CD4-positive, alpha-beta T cell treated with Interleukin-15 for 4 hours (primary cell): ENCODE data around the gene SPATA20.

ENCODE experiments used
- DNase-seq: peaks from one replicate; pipeline ENCODE4 v3.0.0-alpha.2; 2020; ENCODE audit warnings: low spot score

The SPATA20 gene

GRCh38 chr17:50602836-50603235 is 55.9 kb downstream of the SPATA20 start:
- no peak for DNase-seq

- DNase-seq, result no peak
These were observed 56.4 kb downstream of the SPATA20 start for GRCh38 chr17:50603340-50603739.

DNA sequence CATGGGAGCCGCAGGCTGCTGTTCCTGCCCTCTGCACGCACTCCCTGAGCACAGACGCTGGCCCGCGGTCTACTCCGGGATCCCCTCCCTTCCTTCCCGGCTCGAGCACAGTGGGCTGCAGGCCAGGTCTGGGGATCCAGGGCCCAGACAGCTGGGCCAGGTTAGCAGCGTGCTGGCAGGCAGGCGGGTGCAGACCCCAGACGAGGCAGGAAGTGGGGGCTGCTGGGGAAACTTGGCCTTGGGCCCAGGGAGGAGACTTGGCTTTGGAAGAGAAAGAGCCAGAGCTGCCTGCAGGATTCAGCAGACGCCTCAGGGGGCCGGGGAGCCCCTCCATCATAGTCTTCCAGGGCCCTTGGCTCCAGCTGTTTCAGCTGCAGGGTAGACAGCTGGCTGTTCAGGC is 57.5 kb downstream of the SPATA20 start:
- no peak for DNase-seq

DNA sequence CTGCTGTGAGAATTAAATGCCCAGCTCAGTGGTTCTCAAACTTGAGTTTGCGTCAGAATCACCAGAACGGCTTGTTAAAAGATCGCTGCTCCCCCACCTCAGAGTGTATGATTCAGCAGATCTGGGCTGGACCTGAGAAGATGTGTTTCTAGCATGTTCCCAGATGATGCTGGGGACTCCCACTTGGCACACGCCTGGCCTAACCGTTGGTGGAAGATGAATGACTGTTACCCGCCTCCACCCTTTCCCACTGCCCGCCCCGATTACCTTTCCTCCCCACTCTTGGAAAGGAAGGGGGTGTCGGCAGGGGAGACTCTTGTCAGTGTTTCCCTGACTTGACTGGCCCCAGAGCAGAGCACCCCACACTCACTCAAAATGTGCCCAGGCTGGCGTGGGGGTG is 58.5 kb downstream of the SPATA20 start:
- DNase-seq, result no peak
